ENCODE measurements around the gene PTPN3.

The PTPN3 gene

GRCh38 chr9:109504689-109505088, 6.6 kb upstream of the PTPN3 start:
- no peak for DNase-seq

GRCh38 chr9:109500421-109500974, 2.4 kb upstream of the PTPN3 start:
- DNase-seq, result no peak

GRCh38 chr9:109499631-109500410, 1.7 kb upstream of the PTPN3 start:
- no peak for DNase-seq

GRCh38 chr9:109499093-109499630, 1.1 kb upstream of the PTPN3 start:
- no peak for DNase-seq

- no peak for DNase-seq
Observed at GRCh38 chr9:109497226-109498153, 617 bp downstream of the PTPN3 start.

- no peak for DNase-seq
Observed at GRCh38 chr9:109496841-109497225, 1.3 kb downstream of the PTPN3 start.

- DNase-seq, result no peak
Observed at GRCh38 chr9:109496218-109496617, 1.9 kb downstream of the PTPN3 start.

GRCh38 chr9:109493648-109494047, 4.5 kb downstream of the PTPN3 start:
- no peak for DNase-seq

- DNase-seq, result no peak
Observed at GRCh38 chr9:109491590-109491989, 6.5 kb downstream of the PTPN3 start.

- no peak for DNase-seq
Observed at GRCh38 chr9:109488791-109489492, 9.2 kb downstream of the PTPN3 start.

- DNase-seq, result no peak
Observed at GRCh38 chr9:109488351-109488750, 9.8 kb downstream of the PTPN3 start.

- DNase-seq, result no peak
Observed at GRCh38 chr9:109487247-109487646, 10.9 kb downstream of the PTPN3 start.

- no peak for DNase-seq
Observed at GRCh38 chr9:109483744-109484429, 14.2 kb downstream of the PTPN3 start.

- no peak for DNase-seq
Observed at GRCh38 chr9:109482391-109482916, 15.7 kb downstream of the PTPN3 start.

GRCh38 chr9:109481856-109482255, 16.3 kb downstream of the PTPN3 start:
- DNase-seq, result no peak

GRCh38 chr9:109479822-109480221, 18.3 kb downstream of the PTPN3 start:
- DNase-seq, result no peak

- no peak for DNase-seq
Observed at GRCh38 chr9:109478665-109479380, 19.3 kb downstream of the PTPN3 start.

GRCh38 chr9:109478051-109478563, 20.0 kb downstream of the PTPN3 start:
- no peak for DNase-seq

GRCh38 chr9:109477258-109478050, 20.7 kb downstream of the PTPN3 start:
- no peak for DNase-seq
